Spleen (tissue), 11 donors: ENCODE measurements around the gene PDK4. TPM values are rescaled to one million over a fixed set of nuclear protein-coding genes. Genes with fewer than 3 reads are reported as not detected.

ENCODE experiments used
- DNase-seq: peaks from one replicate; pipeline ENCODE4 v3.0.0-alpha.2; 2020
- H3K27ac ChIP-seq, 8 donors: fragments of 200-600 bp; sonication (generic) in 7 of 8; 1 replicate in 4 of 8; 2 replicates in 4 of 8; pipeline versions ENCODE4 v1.5.0 to v1.8.0; 2016 to 2021; ENCODE audit warnings: inconsistent platforms in 4 of 8, mild to moderate bottlenecking in 4 of 8, moderate library complexity in 1 of 8
- H3K27me3 ChIP-seq, 7 donors: fragments of 200-600 bp; sonication (generic) in 6 of 7; replicated peaks in 1 of 7; 1 replicate in 4 of 7; 2 replicates in 3 of 7; pipeline versions ENCODE4 v1.5.0 to v1.8.0; 2016 to 2021; ENCODE audit warnings: inconsistent platforms in 3 of 7, mild to moderate bottlenecking in 1 of 7
- H3K36me3 ChIP-seq, 6 donors: fragments of 200-600 bp; sonication (generic) in 5 of 6; 1 replicate in 4 of 6; 2 replicates in 2 of 6; pipeline versions ENCODE4 v1.5.0 to v1.8.0; 2016 to 2021; ENCODE audit warnings: inconsistent platforms in 2 of 6
- H3K4me1 ChIP-seq, 6 donors: fragments of 200-600 bp; sonication (generic) in 5 of 6; 1 replicate in 3 of 6; 2 replicates in 3 of 6; pipeline versions ENCODE4 v1.5.0 to v1.8.0; 2016 to 2021; ENCODE audit warnings: inconsistent platforms in 3 of 6
- H3K4me3 ChIP-seq, 8 donors: fragments of 200-600 bp; sonication (generic) in 7 of 8; 1 replicate in 4 of 8; 2 replicates in 4 of 8; pipeline versions ENCODE4 v1.5.0 to v1.8.0; 2016 to 2021; ENCODE audit warnings: inconsistent platforms in 4 of 8, mild to moderate bottlenecking in 4 of 8, moderate library complexity in 2 of 8
- H3K9me3 ChIP-seq, 8 donors: fragments of 200-600 bp; sonication (generic) in 7 of 8; 1 replicate in 4 of 8; 2 replicates in 4 of 8; pipeline versions ENCODE4 v1.5.0 to v1.8.0; 2016 to 2021; ENCODE audit warnings: inconsistent platforms in 4 of 8
- POLR2A ChIP-seq, 3 donors: fragments of 450-650 bp; IDR thresholded peaks; one replicate each; pipeline ENCODE4 v1.5.1; 2017; ENCODE audit warnings: antibody characterized with exemption in 3 of 3, mild to moderate bottlenecking in 1 of 3
- POLR2AphosphoS5 ChIP-seq, 3 donors: sonication (generic); formaldehyde crosslinking; IDR thresholded peaks; one replicate each; pipeline ENCODE4 v1.5.1; 2017; ENCODE audit warnings: antibody characterized with exemption in 3 of 3
- WGBS, 5 donors: extraction: QIAGEN DNeasy Blood & Tissue Kit in 3 of 5; methylation state at CpG; one replicate each; pipeline versions ENCODE4 v1.1.5 to v1.1.7; 2013 to 2018; 5-methylcytosine and 5-hydroxymethylcytosine counted together
- intact Hi-C: fragments of 100-400 bp; cut with DNase I; formaldehyde crosslinking; loops from one replicate; pipeline ENCODE4 v1.15.0; 2023; ENCODE audit warnings: low total_unique reads
- polyA plus RNA-seq, 3 donors: library from polyadenylated mRNA; stranded (reverse); fragments of 200-250 nt; gene quantifications; one replicate each; pipeline ENCODE4 v1.2.1, GENCODE V29; 2013
- total RNA-seq, 7 donors: library from RNA; depleted of rRNA in 3 of 7; stranded (reverse); fragments of >200 nt in 3 of 7; fragmentation: NEBNext Ultra II Directional in 4 of 7; extraction: Animal tissue kit (Norgen Biotek cat#: 25700) in 4 of 7; gene quantifications; one replicate each; pipeline versions ENCODE4 v1.1.0 to v1.2.1, GENCODE V29; 2016 to 2021
- TF ChIP-seq, protein P1 (sequence below), 11 experiments: fragments of 200-600 bp in 7 of 11; fragments of 450-650 bp in 4 of 11; sonication (generic) in 4 of 11; IDR thresholded peaks in 8 of 11; conservative IDR thresholded peaks in 3 of 11; 1 replicate in 7 of 11; 2 replicates in 4 of 11; pipeline versions ENCODE4 v1.4.0 to v1.8.0; 2016 to 2021; ENCODE audit warnings: antibody characterized with exemption in 11 of 11, inconsistent platforms in 4 of 11, mild to moderate bottlenecking in 1 of 11
- donor health status: healthy with polysubstance abuse.
- donor health status: DM: no; HTN: no; CAD: no; lungs with moderate emphysema.
- donor health status: DM: no; HTN: no; CAD: no.
- donor health status: Bipolar disorder and iron deficiency.
- donor health status: healthy.
- donor health status: DM: no; HTN: no; CAD: no.
- donor health status: DM: yes; HTN: yes; CAD: no.

Gene PDK4
- total and polyA plus RNA-seq, 10 donors = 21.1 to 1,055 (median 167) TPM

DNA sequence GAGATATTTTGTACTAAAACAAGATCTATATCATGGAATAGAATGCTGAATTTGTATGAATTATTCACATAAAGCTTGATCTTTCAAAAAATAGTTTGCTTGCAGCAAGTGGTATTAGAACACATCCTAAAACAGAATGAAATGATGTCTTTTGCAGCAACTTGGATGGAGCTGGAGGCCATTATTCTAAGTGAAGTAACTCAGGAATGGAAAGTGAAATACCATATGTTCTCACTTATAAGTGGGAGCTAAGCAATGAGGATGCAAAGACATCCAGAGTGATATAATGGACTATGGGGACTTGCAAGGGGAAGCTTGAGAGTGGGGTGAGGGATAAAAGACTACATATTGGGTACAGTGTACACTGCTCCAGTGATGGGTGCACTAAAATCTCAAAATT is 56.9 kb downstream of the PDK4 start:
- Histone ChIP-seq H3K4me1 (no peaks in the 10 kb centered on the region), H3K36me3 (no peaks in the 10 kb centered on the region), H3K9me3 (no peaks in the 10 kb centered on the region), H3K27me3 (no peaks in the 10 kb centered on the region), H3K4me3 (no peak overlapping the region), H3K27ac (no peak overlapping the region)
- DNase-seq = no peak
- no peak for TF ChIP-seq POLR2A (IDR thresholded peaks at IDR 0.05)
- TF ChIP-seq, protein P1, sequence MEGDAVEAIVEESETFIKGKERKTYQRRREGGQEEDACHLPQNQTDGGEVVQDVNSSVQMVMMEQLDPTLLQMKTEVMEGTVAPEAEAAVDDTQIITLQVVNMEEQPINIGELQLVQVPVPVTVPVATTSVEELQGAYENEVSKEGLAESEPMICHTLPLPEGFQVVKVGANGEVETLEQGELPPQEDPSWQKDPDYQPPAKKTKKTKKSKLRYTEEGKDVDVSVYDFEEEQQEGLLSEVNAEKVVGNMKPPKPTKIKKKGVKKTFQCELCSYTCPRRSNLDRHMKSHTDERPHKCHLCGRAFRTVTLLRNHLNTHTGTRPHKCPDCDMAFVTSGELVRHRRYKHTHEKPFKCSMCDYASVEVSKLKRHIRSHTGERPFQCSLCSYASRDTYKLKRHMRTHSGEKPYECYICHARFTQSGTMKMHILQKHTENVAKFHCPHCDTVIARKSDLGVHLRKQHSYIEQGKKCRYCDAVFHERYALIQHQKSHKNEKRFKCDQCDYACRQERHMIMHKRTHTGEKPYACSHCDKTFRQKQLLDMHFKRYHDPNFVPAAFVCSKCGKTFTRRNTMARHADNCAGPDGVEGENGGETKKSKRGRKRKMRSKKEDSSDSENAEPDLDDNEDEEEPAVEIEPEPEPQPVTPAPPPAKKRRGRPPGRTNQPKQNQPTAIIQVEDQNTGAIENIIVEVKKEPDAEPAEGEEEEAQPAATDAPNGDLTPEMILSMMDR (IDR thresholded peaks at IDR 0.05 in 8 of 11, conservative IDR thresholded peaks at IDR 0.05 in 3 of 11) = no peak
- TF ChIP-seq POLR2AphosphoS5 (IDR thresholded peaks at IDR 0.05) = no peak
- intact Hi-C loops = no loop called here

DNA sequence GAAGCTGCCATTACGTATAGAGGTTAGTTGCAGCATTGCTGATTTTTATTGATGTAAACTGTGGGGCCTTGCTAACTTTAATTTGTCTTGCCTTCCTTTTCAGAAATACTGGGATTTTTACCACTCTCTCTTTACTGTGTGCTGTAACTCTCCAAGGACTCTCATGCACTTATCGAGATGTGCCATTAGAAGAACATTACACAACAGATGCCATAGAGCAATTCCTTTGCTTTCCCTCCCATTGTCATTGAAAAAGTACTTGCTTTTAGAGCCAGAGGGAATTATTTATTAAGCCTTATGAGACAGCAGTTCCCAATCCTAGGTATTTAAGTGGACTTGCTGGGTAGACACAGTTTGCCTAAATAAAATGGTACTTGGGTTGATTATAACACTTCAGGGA is 58.8 kb downstream of the PDK4 start:
- TF ChIP-seq, protein P1 (IDR thresholded peaks at IDR 0.05 in 8 of 11, conservative IDR thresholded peaks at IDR 0.05 in 3 of 11) = no peak
- TF ChIP-seq POLR2A (IDR thresholded peaks at IDR 0.05) = no peak
- TF ChIP-seq POLR2AphosphoS5 (IDR thresholded peaks at IDR 0.05) = no peak
- Histone ChIP-seq H3K27me3 (no peaks in the 10 kb centered on the region), H3K4me1 (no peaks in the 10 kb centered on the region), H3K4me3 (no peak overlapping the region), H3K27ac (no peak overlapping the region), H3K9me3 (no peaks in the 10 kb centered on the region), H3K36me3 (no peaks in the 10 kb centered on the region)
- 91 to 99% (median 93%) methylated on average over 2 of the region's 2 CpGs for WGBS, 5 donors
- no peak for DNase-seq
- intact Hi-C loops = no loop called here

DNA sequence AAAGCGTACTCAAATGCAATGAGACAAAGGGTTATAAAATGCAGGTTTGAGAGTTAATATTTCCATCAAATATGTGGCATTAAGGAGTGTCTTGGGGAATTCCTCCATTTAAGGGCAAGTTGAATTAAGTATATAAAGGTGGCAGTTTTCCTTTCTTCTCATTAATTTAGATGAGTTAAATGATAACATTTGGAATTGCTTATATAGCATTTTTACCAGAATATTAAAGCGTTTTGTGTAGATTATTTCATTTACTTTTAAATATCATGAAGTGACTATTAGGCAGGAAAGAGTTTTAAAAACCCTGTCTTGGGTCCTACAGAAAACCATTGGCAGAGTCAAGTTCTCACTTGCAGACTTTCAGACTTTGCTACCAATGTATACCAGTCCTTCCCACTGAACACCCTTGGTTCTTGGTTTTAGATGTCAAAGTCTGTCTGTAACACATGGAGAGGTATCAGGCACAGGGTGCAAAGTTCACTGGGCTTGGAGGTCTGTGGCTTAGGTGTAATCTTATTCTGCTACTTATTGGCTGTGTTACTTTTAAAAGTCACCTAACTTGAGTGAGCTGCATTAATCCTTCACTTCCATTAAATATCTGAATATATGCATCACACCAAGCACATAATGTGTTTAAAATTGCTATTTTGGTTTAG is 59.5 kb downstream of the PDK4 start:
- Histone ChIP-seq H3K27ac (no peak overlapping the region), H3K36me3 (no peaks in the 10 kb centered on the region), H3K4me3 (no peak overlapping the region), H3K27me3 (no peaks in the 10 kb centered on the region), H3K4me1 (no peaks in the 10 kb centered on the region), H3K9me3 (no peaks in the 10 kb centered on the region)
- intact Hi-C loops = no loop called here
- TF ChIP-seq, protein P1 (IDR thresholded peaks at IDR 0.05 in 8 of 11, conservative IDR thresholded peaks at IDR 0.05 in 3 of 11) = no peak
- TF ChIP-seq POLR2AphosphoS5 (IDR thresholded peaks at IDR 0.05) (no peak), POLR2A (IDR thresholded peaks at IDR 0.05) (no peak)
- DNase-seq = no peak
- WGBS, 5 donors = 87 to 94% (median 93%) methylated on average over 2 of the region's 2 CpGs

DNA sequence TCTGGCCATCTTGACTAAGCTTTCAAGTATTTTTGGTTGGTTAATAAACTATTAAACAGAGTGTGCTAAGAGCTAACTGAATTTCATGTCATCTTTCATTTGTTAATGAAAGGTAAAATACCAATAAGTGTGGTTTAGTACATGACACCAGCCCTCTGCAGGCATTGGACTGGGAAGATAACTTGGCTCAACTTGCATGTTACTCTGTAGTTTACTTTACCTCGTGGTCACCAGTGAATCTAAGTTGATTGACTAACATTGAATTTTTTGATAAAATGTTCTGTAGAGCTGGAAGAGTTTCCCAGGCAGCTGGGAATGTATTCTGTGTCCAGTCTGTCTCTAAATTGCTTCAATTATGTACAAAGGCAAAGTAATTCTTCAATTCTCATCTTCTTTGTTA is 60.7 kb downstream of the PDK4 start:
- no peak overlapping the region for H3K27ac ChIP-seq
- no peaks in the 10 kb centered on the region for H3K9me3 ChIP-seq
- no peaks in the 10 kb centered on the region for H3K4me1 ChIP-seq
- intact Hi-C loops = no loop called here
- H3K27me3 ChIP-seq = no peaks in the 10 kb centered on the region
- 35 to 54% (median 47%) methylated on average over 1 of the region's 1 CpG for WGBS, 5 donors
- DNase-seq = no peak
- no peak overlapping the region for H3K4me3 ChIP-seq
- H3K36me3 ChIP-seq = no peaks in the 10 kb centered on the region
- TF ChIP-seq POLR2AphosphoS5 (IDR thresholded peaks at IDR 0.05) (no peak), POLR2A (IDR thresholded peaks at IDR 0.05) (no peak)
- TF ChIP-seq, protein P1 (IDR thresholded peaks at IDR 0.05 in 8 of 11, conservative IDR thresholded peaks at IDR 0.05 in 3 of 11) = no peak
